GM21737 (cell line): ENCODE results near the gene NPAS3.

Source experiments
- ATAC-seq: cut with Tn5 transposase; IDR thresholded peaks from one replicate; pipeline ENCODE4 v1.9.1; 2021; ENCODE audit warnings: mild to moderate bottlenecking, moderate library complexity; ENCODE audit not compliant: unreplicated experiment

NPAS3 gene

GRCh38 chr14:33646692-33647260 is 708.1 kb downstream of the NPAS3 start:
- ATAC-seq, result no peak

- no peak for ATAC-seq
These were observed 708.7 kb downstream of the NPAS3 start for GRCh38 chr14:33647385-33647786.

GRCh38 chr14:33650430-33650829 is 711.8 kb downstream of the NPAS3 start:
- ATAC-seq, result no peak

GRCh38 chr14:33652566-33653307 is 714.1 kb downstream of the NPAS3 start:
- no peak for ATAC-seq

- no peak for ATAC-seq
These were observed 714.6 kb downstream of the NPAS3 start for GRCh38 chr14:33653308-33653695.

- ATAC-seq, result no peak
These were observed 716.7 kb downstream of the NPAS3 start for GRCh38 chr14:33655421-33655820.

- ATAC-seq, result no peak
These were observed 718.8 kb downstream of the NPAS3 start for GRCh38 chr14:33657476-33657875.

GRCh38 chr14:33660248-33660647 is 721.6 kb downstream of the NPAS3 start:
- no peak for ATAC-seq

- no peak for ATAC-seq
These were observed 722.4 kb downstream of the NPAS3 start for GRCh38 chr14:33661101-33661500.

GRCh38 chr14:33668066-33668465 is 729.4 kb downstream of the NPAS3 start:
- ATAC-seq, result no peak

GRCh38 chr14:33669111-33669510 is 730.4 kb downstream of the NPAS3 start:
- no peak for ATAC-seq

GRCh38 chr14:33670235-33670634 is 731.6 kb downstream of the NPAS3 start:
- no peak for ATAC-seq

GRCh38 chr14:33671556-33671955 is 732.9 kb downstream of the NPAS3 start:
- ATAC-seq, result no peak

GRCh38 chr14:33674927-33675326 is 736.2 kb downstream of the NPAS3 start:
- no peak for ATAC-seq

- no peak for ATAC-seq
These were observed 736.9 kb downstream of the NPAS3 start for GRCh38 chr14:33675415-33676130.

- ATAC-seq, result no peak
These were observed 737.5 kb downstream of the NPAS3 start for GRCh38 chr14:33676135-33676566.

- ATAC-seq, result no peak
These were observed 738.2 kb downstream of the NPAS3 start for GRCh38 chr14:33676891-33677290.

- no peak for ATAC-seq
These were observed 739.3 kb downstream of the NPAS3 start for GRCh38 chr14:33678005-33678404.

- ATAC-seq, result no peak
These were observed 740.3 kb downstream of the NPAS3 start for GRCh38 chr14:33679025-33679424.

GRCh38 chr14:33679461-33680225 is 741.0 kb downstream of the NPAS3 start:
- no peak for ATAC-seq

- ATAC-seq, result no peak
These were observed 742.2 kb downstream of the NPAS3 start for GRCh38 chr14:33680873-33681272.
